ENCODE measurements around the gene NKD2. TPM values are rescaled to one million over a fixed set of nuclear protein-coding genes. Genes with fewer than 3 reads are reported as not detected.

Gene NKD2
- total and polyA plus RNA-seq, 2 experiments from 2014 or later: 9.0 to 11.9 TPM

DNA sequence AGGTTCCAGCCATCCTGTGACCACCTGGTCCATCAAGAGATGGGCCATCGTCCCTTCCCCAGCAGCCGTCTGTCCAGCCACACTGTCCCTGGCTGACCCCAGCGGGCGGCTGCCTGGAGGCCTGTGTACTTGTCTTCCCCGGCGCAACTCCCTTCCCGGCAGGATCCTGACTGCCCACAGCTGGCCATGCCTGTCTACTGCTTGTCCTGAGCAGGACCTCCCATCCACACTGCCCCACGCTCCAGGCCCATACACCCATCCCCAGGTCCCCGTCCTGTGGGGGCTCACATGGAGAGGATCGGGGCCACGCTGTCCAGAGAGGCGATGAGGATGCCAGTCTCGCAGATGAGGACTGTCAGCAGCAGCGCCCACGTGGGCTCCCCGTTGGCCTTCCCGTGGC lies 67.8 kb downstream of the NKD2 start (continued):
- TF ChIP-seq ZNF462 (CRISPR knock-in tag; IDR thresholded peaks at IDR 0.05): no peak

DNA sequence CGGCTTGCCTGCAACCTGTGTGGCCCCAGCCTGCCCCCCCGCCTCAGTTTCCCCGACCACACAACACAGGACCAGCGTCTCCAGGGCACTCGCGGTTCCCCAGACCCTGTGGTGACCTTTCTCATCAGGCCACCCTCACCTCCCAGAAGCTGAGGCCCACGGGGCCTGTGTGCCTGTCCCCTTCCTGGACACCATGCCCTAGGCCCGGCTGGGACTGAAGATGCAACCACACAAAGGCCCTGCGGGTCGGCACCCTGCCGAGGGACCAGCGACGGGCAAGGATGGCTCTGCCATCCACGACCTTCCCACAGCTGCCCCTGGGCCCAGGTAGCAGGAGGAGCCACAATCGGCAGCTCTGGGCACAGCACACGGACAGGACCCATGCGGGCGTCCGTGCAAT lies 68.4 kb downstream of the NKD2 start:
- ATAC-seq: no peak
- Histone ChIP-seq H3K27me3 (ENCODE audit: insufficient read depth) (no peaks in the 10 kb centered on the region), H3K4me2 (no peak overlapping the region), H3K4me1 (ENCODE audit: insufficient read depth) (no peaks in the 10 kb centered on the region), H2AFZ (no peak overlapping the region), H4K20me1 (replicated peaks; ENCODE audit: insufficient read depth) (0 out of 2 replicates have a peak, but pooled peaks cover 2% of the 10 kb centered on the region), H3K79me2 (replicated peaks; ENCODE audit: insufficient read depth) (no peaks in the 10 kb centered on the region), H3K27ac (ENCODE audit: low read depth) (no peak overlapping the region), H3K9me2 (ENCODE audit: insufficient read depth) (no peaks in the 10 kb centered on the region), H3K36me3 (ENCODE audit: insufficient read depth) (no peaks in the 10 kb centered on the region), H3K4me3 (no peak overlapping the region), H3F3A (replicated peaks; ENCODE audit: low read depth) (no peaks in the 10 kb centered on the region)
- H3K4me3 Mint-ChIP-seq: no peak overlapping the region
- H3K27me3 Mint-ChIP-seq (ENCODE audit: insufficient read depth, low read depth, poor library complexity): peaks cover 8% of the 10 kb centered on the region
- DNase-seq (ENCODE audit: low spot score): no peak
- peaks cover 12% of the 10 kb centered on the region; the same call in 2 of the 3 replicates for H3K36me3 Mint-ChIP-seq (ENCODE audit: low read depth)
- H3K9me3 Mint-ChIP-seq: no peaks in the 10 kb centered on the region
- H3K4me1 Mint-ChIP-seq: no peaks in the 10 kb centered on the region; the same call in 2 of the 3 replicates
- H3K27ac Mint-ChIP-seq: no peak overlapping the region
- no peak for TF ChIP-seq JUNB (IDR thresholded peaks at IDR 0.05; ENCODE audit: unreplicated experiment)
- no peak for TF ChIP-seq POLR2AphosphoS5 (IDR thresholded peaks at IDR 0.05; ENCODE audit: low read depth)
- no peak for TF ChIP-seq ZNF462 (CRISPR knock-in tag; IDR thresholded peaks at IDR 0.05)
- TF ChIP-seq ZNF331 (CRISPR knock-in tag; IDR thresholded peaks at IDR 0.05; ENCODE audit: low read depth): no peak
- TF ChIP-seq EZH2phosphoT487 (IDR thresholded peaks at IDR 0.05; ENCODE audit: unreplicated experiment): no peak
- TF ChIP-seq, protein P1, sequence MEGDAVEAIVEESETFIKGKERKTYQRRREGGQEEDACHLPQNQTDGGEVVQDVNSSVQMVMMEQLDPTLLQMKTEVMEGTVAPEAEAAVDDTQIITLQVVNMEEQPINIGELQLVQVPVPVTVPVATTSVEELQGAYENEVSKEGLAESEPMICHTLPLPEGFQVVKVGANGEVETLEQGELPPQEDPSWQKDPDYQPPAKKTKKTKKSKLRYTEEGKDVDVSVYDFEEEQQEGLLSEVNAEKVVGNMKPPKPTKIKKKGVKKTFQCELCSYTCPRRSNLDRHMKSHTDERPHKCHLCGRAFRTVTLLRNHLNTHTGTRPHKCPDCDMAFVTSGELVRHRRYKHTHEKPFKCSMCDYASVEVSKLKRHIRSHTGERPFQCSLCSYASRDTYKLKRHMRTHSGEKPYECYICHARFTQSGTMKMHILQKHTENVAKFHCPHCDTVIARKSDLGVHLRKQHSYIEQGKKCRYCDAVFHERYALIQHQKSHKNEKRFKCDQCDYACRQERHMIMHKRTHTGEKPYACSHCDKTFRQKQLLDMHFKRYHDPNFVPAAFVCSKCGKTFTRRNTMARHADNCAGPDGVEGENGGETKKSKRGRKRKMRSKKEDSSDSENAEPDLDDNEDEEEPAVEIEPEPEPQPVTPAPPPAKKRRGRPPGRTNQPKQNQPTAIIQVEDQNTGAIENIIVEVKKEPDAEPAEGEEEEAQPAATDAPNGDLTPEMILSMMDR (conservative IDR thresholded peaks at IDR 0.05; ENCODE audit: low read depth in 2 of 2): no peak
- TF ChIP-seq ZNF114 (CRISPR knock-in tag; IDR thresholded peaks at IDR 0.05): no peak
- TF ChIP-seq NANOG (IDR thresholded peaks at IDR 0.05; ENCODE audit: borderline replicate concordance): no peak

All from GM23338 (cell line).